Measurements from ENCODE around the gene TIAM2. TPM values are rescaled to one million over a fixed set of nuclear protein-coding genes. Genes with fewer than 3 reads are reported as not detected.

The TIAM2 gene
- total and polyA plus RNA-seq, 10 of the 15 experiments (the other 5 are each of a cell fraction or from before 2014, with no cell fraction given), result 1.1 to 10.5 (median 2.3) TPM

DNA sequence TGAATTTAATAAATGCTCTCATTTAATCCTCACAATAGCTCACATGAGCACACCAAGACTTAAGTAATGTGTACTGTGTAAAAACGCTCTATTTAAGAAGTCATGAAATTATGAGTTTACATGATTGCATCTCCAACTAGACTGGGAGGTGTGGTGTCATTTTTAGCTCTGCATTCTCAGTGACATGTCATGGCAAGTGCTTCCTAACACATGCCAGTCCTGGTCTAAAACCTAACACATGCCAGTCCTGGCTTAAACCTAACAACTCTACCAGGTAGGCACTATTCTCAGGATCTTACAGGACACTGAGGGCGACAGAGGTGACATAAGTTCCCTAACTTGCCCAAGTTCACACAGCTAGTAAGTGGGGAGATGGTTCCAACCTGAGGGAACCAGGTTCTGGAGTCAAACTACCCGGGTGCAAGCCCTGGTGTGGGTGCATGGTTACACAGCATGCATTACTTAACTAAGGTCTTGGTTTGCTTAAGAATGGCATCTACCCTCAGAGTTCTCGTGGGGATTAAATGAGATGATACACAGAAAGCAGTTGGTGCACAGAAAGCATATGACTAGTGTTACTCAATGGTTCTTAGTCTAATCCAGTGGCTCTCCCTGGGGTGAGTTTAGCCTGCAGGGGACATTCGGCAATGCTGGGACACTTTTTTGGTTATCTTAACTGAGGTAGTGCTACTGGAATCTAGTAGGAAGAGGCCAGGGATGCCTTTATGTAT, 283.4 kb downstream of the TIAM2 start:
- intact Hi-C loops (cut with micrococcal nuclease; ENCODE audit: unreplicated experiment) (no loop called here), in situ Hi-C loops (cut with MboI) (no loop called here)
- no peak overlapping the region for H3K9ac ChIP-seq (ENCODE audit: control insufficient read depth, insufficient read depth, low read length)
- TF ChIP-seq NBN (IDR thresholded peaks at IDR 0.05), result no peak
- TF ChIP-seq ESRRA (IDR thresholded peaks at IDR 0.05; ENCODE audit: low read length), result no peak
- no peak for TF ChIP-seq NFXL1 (IDR thresholded peaks at IDR 0.05; ENCODE audit: borderline replicate concordance)
- TF ChIP-seq RCOR1 (conservative IDR thresholded peaks at IDR 0.05; ENCODE audit: low read depth, low read length), result no peak
- TF ChIP-seq, protein P1, sequence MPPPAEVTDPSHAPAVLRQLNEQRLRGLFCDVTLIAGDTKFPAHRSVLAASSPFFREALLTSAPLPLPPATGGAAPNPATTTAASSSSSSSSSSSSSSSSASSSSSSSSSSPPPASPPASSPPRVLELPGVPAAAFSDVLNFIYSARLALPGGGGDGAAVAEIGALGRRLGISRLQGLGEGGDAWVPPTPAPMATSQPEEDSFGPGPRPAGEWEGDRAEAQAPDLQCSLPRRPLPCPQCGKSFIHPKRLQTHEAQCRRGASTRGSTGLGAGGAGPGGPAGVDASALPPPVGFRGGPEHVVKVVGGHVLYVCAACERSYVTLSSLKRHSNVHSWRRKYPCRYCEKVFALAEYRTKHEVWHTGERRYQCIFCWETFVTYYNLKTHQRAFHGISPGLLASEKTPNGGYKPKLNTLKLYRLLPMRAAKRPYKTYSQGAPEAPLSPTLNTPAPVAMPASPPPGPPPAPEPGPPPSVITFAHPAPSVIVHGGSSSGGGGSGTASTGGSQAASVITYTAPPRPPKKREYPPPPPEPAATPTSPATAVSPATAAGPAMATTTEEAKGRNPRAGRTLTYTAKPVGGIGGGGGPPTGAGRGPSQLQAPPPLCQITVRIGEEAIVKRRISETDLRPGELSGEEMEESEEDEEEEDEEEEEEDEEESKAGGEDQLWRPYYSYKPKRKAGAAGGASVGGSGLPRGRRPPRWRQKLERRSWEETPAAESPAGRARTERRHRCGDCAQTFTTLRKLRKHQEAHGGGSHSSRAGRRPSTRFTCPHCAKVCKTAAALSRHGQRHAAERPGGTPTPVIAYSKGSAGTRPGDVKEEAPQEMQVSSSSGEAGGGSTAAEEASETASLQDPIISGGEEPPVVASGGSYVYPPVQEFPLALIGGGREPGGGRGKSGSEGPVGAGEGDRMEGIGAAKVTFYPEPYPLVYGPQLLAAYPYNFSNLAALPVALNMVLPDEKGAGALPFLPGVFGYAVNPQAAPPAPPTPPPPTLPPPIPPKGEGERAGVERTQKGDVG (CRISPR knock-in tag; IDR thresholded peaks at IDR 0.05), result no peak
- TF ChIP-seq EP300 (IDR thresholded peaks at IDR 0.05; ENCODE audit: borderline replicate concordance in 1 of 2, control insufficient read depth in 1 of 2, low read depth in 2 of 2, low read length in 2 of 2), result no peak
- TF ChIP-seq ZNF207 (IDR thresholded peaks at IDR 0.05; ENCODE audit: borderline replicate concordance), result no peak
- no peak for TF ChIP-seq RFX5 (IDR thresholded peaks at IDR 0.05; ENCODE audit: low read depth, low read length)
- TF ChIP-seq WRNIP1 (IDR thresholded peaks at IDR 0.05; ENCODE audit: borderline replicate concordance, low read depth, low read length), result no peak
- TF ChIP-seq, protein P2, sequence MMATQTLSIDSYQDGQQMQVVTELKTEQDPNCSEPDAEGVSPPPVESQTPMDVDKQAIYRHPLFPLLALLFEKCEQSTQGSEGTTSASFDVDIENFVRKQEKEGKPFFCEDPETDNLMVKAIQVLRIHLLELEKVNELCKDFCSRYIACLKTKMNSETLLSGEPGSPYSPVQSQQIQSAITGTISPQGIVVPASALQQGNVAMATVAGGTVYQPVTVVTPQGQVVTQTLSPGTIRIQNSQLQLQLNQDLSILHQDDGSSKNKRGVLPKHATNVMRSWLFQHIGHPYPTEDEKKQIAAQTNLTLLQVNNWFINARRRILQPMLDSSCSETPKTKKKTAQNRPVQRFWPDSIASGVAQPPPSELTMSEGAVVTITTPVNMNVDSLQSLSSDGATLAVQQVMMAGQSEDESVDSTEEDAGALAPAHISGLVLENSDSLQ (IDR thresholded peaks at IDR 0.05), result no peak
- TF ChIP-seq, protein P3, sequence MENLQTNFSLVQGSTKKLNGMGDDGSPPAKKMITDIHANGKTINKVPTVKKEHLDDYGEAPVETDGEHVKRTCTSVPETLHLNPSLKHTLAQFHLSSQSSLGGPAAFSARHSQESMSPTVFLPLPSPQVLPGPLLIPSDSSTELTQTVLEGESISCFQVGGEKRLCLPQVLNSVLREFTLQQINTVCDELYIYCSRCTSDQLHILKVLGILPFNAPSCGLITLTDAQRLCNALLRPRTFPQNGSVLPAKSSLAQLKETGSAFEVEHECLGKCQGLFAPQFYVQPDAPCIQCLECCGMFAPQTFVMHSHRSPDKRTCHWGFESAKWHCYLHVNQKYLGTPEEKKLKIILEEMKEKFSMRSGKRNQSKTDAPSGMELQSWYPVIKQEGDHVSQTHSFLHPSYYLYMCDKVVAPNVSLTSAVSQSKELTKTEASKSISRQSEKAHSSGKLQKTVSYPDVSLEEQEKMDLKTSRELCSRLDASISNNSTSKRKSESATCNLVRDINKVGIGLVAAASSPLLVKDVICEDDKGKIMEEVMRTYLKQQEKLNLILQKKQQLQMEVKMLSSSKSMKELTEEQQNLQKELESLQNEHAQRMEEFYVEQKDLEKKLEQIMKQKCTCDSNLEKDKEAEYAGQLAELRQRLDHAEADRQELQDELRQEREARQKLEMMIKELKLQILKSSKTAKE (IDR thresholded peaks at IDR 0.05; ENCODE audit: low read depth, poor library complexity, severe bottlenecking), result no peak
- no peak for TF ChIP-seq IKZF2 (IDR thresholded peaks at IDR 0.05)
- no peak for TF ChIP-seq ZNF24 (IDR thresholded peaks at IDR 0.05)
- TF ChIP-seq NR2F1 (conservative IDR thresholded peaks at IDR 0.05), result no peak
- H3K36me3 ChIP-seq (ENCODE audit: control insufficient read depth in 2 of 2, insufficient read depth in 2 of 2, low read length in 1 of 2), result peaks cover 5 to 21% of the 10 kb centered on the region in 2 experiments
- H3K27me3 ChIP-seq (replicated peaks in 1 of 2; ENCODE audit: control insufficient read depth in 2 of 2, insufficient read depth in 2 of 2, low read length in 1 of 2), result no peaks in the 10 kb centered on the region
- POLR2A ChIA-PET, result interaction anchor here (0.6 to 1.2 kb wide), 2 partner anchors 10 to 15 kb away, joined by 3 to 5 read pairs; partner anchors contain the start of gene CLDN20
- no peak for FAIRE-seq
- H3K4me1 ChIP-seq (ENCODE audit: control insufficient read depth, insufficient read depth, low read length), result no peaks in the 10 kb centered on the region
- SMC1A ChIA-PET (ENCODE audit: uncharacterized antibody, unreplicated experiment), result interaction anchor here (1.0 to 2.1 kb wide), 3 partner anchors 20 to 101 kb away, joined by 3 to 4 read pairs (median 4); partner anchors contain the start of gene TFB1M
- H3K27ac ChIP-seq (ENCODE audit: control insufficient read depth, insufficient read depth), result no peak overlapping the region
- RAD21 ChIA-PET (ENCODE audit: unreplicated experiment), result interaction anchor here (1.3 to 1.9 kb wide), 3 partner anchors 10 to 101 kb away, joined by 4 to 6 read pairs (median 5); no protein-coding TSS in a partner anchor
- H3K79me2 ChIP-seq (ENCODE audit: control insufficient read depth, insufficient read depth, low read length), result no peaks in the 10 kb centered on the region
- BruUV-seq (replicated peaks), result no TSS peak
- no peak overlapping the region for H3K4me2 ChIP-seq (ENCODE audit: control insufficient read depth, insufficient read depth)
- WGBS (ENCODE audit: insufficient coverage, insufficient replicate concordance, low lambda C conversion rate, missing lambda C conversion rate), result 97% methylated on average over 5 of the region's 5 CpGs
- CTCF ChIA-PET, result interaction anchor here (1.2 to 2.6 kb wide), 4 partner anchors 10 to 350 kb away, joined by 3 to 13 read pairs (median 4); no protein-coding TSS in a partner anchor
- no peak for DNase-seq (ENCODE audit: low read depth, low spot score)
- H3K9me3 ChIP-seq (replicated peaks; ENCODE audit: control insufficient read depth, insufficient read depth, low read length), result no peaks in the 10 kb centered on the region
- no peak overlapping the region for H2AFZ ChIP-seq (ENCODE audit: control insufficient read depth, low read depth, low read length)
- H4K20me1 ChIP-seq (ENCODE audit: control insufficient read depth, insufficient read depth), result no peaks in the 10 kb centered on the region
- no peak for ATAC-seq
- H3K4me3 ChIP-seq, result no peak overlapping the region

All from GM12878 (cell line).